Measurements from ENCODE around the gene SCAMP1.

- TF ChIP-seq CTCF (IDR thresholded peaks at IDR 0.05; ENCODE audit: insufficient read depth, low read length, poor library complexity, severe bottlenecking) (no peak), EZH2phosphoT487 (conservative IDR thresholded peaks at IDR 0.05; ENCODE audit: low read length) (no peak)
These were observed 182 bp downstream of the SCAMP1 start for GRCh38 chr5:78360674-78360923.
